NCI-H524 (cell line): ENCODE measurements around the gene PPM1G.
"Not testable (repeated sequence)": the region's sequence is repeated elsewhere in the genome, so short reads cannot be mapped to it uniquely, and the experiment has no call there.

ENCODE experiments used
- DNase-seq, 2 experiments: peaks; one replicate each; lab custom pipeline; 2025; lab: John Stamatoyannopoulos, UW

The PPM1G gene

DNA sequence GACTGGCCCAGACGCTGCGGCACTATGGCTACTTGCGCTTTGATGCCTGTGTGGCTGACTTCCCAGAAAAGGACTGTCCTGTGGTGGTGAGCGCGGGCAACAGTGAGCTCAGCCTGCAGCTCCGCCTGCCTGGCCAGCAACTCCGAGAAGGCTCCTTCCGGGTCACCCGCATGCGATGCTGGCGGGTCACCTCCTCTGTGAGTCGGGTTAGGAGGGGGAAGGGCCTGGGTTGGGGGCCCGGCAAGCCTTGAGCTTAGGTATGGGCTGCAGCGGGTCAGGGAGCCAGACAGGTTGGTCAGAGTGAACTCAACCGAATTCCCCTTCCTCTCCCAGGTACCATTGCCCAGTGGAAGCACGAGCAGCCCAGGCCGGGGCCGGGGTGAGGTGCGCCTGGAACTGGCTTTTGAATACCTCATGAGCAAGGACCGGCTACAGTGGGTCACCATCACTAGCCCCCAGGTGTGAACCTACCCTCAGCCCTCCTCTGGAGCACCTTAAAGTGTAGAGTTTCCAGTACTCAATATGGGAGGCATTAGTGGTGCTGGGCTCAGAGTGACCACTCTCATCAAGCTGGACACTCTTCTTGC is 33.8 kb downstream of the PPM1G start:
- DNase-seq = no peak

DNA sequence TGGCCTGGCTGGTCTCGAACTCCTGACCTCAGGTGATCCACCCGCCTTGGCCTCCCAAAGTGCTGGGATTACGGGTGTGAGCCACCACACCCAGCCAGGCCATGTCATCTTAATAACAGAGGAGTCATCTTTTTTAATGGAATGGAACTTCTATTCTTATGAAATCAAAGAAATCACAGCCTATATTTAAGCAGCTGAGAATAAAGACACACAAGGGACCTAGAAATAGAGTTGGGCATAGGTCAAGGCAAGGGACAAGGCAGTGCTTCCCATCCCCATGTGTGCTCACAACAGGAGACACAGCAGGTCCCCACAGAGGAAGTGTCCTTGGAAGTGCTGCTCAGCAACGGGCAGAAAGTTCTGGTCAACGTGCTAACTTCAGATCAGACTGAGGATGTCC is 35.8 kb downstream of the PPM1G start:
- no peak for DNase-seq

DNA sequence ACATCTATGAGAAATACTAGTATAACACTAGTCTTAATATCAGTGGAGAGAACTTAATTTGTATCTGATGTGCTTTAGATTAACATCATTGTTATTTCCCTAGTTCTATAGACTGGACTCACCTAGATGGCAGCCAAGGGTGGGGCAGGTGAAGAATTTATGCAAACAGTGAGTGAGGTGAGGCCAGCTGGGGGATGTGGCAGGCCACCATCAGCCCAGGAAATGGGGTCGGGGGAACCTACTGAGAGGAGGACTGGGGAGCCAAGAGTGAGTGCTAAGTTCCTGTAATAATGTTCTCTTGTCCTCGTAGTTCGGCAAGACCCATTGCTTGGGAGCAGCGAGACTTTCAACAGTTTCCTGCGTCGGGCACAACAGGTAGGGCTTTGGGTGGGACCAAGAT is 36.5 kb downstream of the PPM1G start:
- DNase-seq = no peak

DNA sequence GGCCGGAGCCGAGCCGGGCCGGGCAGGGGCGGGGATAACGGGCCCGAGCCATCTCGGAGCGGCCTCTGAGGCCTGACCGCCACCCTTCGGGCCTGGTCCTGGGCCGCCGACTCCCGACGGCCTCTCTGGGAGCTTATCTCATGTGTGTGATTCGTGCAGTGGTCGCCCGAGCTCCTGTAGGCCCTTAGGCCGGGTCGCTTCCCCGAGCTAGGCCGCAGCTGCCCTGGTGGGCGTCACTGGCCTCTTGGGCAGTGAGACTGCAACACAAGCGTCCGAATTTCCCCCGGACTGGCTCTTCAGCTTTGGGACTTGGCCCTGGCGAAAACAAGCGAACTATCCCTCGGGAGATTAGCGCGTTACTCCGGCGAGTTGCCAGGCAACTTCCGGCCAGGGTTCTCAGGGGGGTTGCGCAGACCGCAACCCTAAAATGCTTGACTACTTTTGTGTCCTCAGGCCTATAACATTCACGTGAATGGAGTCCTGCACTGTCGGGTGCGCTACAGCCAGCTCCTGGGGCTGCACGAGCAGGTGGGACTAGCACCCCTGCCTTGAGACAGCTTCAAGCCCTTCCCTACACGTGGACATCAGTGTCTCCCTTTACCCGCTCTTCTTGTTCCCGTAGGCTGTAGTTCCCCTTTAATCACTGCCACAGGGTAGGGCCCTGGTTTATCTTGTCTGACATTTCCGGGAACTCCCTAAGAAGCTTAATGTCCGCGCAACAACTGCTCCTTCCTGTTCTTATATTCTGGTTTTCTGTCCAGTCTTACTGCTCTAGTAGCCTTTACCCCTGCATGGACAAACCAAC is 38.4 kb downstream of the PPM1G start:
- DNase-seq = peak in 1 of 2 experiments; percentile 44

DNA sequence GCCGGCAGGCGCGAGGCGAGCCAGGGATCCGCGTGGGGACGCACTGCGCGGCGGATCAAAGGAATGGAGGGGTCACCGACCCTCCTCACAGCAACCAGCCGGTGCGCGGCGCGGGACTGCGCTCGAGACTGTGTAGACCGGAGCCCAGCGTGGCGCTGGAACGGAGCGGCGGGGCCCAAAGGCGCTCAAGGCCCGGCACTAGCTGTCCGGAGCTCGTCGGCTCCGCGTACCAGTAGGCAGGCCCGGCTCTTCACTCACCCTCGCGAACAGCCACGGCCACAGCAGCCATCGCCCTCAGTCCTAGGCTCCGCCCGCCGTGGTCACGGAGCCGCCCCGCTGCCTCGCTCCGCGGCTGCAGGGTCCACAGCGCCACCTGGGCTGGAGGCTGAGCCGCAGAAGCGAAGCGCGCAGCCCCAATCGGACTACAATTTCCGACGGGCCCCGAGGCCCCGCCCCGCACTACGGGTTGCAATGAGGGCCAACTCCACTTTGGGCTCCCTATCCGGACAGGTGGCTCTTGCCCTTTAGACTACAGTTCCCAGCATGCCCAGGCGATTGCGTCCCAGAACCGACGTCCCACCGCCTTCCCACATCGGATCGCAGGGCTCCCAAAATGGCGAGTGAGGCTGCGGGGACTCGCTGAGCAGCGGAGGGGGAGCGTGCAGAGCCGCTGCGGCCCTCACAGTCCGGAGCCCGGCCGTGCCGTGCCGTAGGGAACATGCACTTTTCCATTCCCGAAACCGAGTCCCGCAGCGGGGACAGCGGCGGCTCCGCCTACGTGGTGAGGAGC is 39.2 kb downstream of the PPM1G start, which contains the start of the genes EIF2B4 and SNX17:
Gene EIF2B4 (minus strand): TSS at position 313 of the 790 bp plus-strand sequence. CDS start 24 bp downstream, at position 289.
Gene SNX17 (plus strand): TSS at position 591 of the 790 bp plus-strand sequence. CDS start 128 bp downstream, at position 719.
- peak; percentile 97 to 99 for DNase-seq

DNA sequence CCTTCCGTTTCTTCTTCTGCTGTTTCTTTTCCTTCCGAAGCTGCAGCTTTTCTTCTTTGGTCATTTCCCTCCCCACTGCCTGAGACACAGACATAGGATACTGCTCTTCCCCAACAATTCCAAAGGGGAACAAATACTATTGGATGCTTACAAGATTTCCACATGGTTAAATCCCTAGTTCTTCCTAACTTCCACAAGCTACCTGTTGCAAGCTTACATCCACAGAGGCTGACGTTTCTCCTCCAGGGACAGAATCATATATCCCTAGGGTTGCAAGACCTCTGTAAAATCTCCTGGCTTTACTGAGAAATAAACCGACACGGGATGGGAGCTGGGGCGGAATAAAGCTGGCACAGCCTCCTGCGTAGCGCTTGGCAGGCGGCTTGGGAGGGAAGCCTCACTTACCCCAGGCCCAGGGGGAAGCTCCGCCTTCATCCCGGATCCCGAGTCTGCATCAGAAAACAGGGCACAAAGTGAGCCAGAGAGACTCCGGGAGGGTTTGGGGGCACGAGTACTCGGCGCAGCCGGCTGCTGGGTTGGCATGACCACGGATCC is 39.8 kb downstream of the PPM1G start:
- peak; percentile 40 to 64 for DNase-seq

DNA sequence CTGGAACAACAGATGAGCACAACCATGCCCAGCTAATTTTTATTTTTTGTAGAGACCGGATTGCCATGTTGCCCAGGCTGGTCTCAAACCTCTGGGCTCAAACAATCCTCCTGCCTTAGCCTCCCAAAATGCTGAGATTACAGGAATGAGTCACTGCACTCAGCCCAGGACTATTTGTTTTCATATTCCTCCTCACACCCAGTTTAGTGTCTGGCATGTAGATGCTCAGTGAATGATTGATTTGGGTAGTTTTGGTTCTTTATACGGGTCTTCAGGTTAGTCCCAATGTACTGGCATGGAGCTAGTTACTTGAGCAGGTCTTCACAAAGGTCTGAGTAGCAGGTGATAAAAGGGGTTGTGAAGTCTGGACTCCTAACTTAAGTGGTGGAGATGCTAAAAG is 45.5 kb downstream of the PPM1G start:
- no peak for DNase-seq

DNA sequence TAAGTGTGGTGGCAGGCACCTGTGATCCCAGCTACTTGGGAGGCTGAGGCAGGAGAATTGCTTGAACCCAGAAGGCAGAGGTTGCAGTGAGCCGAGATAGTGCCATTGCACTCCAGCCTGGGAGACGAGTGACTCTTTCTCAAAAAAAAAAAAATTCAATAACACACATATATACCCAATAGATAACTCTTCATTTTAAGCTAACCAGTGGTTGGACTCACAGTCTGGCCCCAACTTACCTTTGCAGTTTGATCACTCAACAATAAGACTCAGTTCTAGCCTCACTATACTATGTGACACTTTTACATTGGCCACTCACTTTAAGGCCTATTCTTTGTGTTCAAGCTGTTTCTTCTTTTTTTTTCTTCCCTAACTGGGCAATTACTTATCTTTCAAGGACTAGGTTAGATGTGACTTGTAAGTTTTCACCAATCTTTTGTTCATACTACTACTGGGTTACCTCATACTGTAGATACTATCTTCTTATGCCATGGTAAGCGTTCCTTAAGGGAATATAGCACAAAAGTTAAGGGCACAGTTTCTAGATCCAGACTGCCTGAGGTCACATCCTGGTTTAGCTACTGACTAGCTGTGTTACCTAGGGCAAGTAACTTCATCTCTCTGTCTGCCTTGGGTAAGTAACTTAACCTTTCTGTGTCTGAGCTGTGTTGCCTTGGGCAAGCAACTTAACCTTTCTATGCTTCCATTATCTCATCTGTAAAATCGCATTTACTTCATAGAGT is 46.5 kb downstream of the PPM1G start:
- no peak for DNase-seq

DNA sequence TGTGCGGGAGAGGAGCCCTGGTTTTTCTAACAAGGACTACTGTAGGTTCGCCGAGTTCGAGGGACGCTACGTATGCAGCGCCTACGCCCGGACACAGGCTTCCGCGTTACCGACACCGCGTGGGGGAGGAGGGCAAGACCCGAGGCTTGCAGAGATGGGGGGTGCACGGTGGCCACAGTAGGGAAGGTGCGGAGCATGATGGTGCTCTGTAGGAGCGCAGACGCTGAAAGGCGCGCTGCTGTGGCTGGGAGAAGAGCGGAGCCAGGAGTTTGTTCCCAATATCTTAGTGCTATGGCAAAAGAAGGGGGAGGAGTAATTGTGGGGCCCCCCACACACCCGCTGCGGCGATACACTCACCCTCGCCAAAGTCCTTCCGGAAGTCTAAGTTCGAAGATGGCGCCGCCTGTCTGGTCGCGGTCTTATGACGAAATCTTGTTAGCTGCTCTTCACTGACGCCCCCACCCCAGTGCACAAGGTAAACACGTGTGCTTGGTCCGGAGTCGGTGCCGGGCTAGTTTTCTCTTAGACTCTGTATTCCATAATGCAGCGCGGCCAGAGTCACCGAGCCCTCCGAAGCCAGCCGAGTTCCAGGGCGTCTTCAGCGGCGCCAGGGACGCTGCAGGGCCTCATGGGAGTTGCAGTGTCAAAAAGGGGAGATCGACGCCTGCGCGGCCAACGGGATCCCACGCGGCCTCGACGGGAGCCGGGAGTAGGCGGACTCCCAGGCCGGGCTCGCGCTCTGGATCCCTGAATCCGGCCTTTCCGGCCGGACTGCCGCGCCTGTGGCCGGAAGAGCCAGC is 52.8 kb downstream of the PPM1G start, which contains the start of gene GTF3C2:
Gene GTF3C2 (minus strand): TSS at position 383 of the 800 bp plus-strand sequence. CDS start 13,210 bp downstream, outside the sequence.
- peak; percentile 99 for DNase-seq

DNA sequence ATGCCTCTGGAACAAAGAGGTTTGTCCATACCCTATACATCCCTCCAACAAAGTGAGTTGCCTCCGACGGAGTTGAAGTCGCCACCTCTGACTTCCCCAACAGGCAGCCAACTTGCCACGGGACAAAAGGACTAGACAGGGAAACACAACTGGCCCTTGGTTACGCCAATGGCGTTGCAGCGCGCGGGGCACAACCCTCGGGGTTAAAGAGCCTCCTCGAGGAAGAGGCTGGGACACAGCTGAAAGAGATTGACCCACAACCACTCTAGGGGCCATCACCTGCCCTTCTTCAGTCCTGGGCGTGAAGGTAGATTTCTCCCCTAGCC is 53.4 kb downstream of the PPM1G start:
- peak; percentile 24 to 71 for DNase-seq

DNA sequence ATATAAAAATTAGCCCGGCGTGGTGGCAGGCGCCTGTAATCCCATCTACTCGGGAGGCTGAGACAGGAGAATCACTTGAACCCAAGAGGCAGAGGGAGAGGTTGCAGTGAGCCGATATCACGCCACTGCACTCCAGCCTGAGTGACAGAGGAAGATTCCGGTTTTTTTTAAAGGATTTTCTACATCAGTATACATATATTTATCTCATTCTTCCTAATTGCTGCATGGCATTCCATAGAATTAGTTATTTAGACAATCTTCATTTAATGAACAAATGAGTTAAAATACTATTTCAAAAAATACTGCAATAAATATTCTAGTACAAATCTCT is 54.8 kb downstream of the PPM1G start:
- no peak for DNase-seq

DNA sequence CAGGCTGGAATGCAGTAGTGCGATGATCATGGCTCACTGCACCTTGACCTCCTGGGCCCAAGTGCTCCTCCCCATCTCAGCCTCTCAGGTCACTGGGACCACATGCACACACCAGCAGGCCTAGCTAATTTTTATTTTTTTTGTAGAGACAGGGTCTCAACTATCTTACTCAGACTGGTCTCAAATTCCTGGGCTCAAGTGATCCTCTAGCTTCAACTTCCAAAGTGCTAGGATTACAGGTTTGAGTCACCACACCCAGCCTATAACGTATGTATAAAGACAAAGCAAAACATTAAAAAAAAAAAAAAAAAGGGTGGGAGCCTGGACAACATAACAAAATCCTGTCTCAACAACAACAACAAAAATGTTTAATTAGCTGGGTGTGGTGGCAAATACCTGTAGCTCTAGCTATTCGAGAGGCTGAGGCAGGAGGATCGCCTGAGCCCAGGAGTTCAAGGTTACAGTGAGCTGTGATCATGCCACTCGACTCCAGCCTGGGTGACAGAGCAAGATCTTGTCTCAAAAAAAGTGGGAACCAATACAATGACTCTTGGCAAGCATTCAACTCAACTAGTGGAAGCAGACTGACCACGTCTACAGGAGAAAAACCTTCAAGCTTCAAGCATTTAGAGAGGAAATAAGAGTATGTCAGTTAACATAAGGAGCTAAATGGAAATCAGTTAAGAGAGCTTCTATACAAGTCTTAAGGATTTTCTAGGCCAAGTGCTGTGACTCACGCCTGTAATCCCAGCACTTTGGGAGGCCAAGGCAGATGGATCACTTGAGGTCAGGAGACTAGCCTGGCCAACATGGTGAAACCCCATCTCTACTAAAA is 55.4 kb downstream of the PPM1G start:
- DNase-seq = peak in 1 of 2 experiments; percentile 36

DNA sequence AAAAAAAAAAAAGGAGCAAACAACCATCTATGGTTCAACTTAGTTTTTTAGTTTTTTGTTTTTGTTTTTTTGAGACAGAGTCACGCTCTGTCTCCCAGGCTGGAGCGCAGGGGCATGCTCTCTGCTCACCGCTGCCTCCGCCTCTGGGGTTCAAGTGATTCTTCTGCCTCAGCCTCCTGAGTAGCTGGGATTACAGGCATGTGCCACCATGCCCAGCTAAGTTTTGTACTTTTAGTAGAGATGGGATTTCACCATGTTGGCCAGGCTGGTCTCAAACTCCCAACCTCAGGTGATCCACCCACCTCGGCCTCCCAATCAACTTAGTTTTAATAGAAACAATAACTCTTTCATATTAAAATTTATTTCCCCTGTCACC is 56.0 kb downstream of the PPM1G start:
- DNase-seq = not testable (repeated sequence)

DNA sequence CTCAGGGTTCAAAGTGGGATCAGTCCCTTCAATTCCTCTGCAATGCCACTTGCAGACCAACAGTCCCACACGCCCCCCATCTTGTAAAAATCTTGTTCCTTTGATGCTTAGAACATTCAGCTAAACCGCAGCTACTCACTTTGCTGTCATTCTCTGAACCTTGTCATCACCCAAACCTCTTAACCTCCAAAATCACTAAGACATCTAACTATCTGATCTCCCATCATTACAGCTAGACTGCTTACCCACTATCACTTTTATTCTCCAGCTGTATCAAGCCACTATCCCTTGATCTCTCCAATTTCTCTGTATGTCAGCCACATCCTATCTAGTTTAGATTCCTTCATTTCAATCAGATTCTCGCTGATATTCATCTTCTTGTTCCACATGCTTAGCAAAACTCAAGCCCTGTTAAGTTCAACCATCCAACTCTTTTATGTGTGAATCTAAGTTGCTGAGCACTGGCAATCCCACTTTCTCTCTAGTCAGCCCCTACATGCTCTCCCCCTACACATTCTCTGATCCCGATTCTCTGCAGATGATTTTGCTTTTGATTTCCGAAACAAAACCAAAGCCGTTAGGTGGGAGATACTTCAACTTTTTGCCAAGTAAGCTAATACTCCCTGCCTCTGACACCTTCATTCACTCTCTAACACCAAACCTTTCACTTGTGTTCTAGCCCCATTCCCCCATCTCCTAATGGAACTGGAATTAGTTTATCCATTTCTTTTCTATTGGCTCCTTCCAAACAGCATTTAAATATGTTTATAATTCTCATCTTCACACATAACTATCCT is 57.4 kb downstream of the PPM1G start:
- DNase-seq = no peak

DNA sequence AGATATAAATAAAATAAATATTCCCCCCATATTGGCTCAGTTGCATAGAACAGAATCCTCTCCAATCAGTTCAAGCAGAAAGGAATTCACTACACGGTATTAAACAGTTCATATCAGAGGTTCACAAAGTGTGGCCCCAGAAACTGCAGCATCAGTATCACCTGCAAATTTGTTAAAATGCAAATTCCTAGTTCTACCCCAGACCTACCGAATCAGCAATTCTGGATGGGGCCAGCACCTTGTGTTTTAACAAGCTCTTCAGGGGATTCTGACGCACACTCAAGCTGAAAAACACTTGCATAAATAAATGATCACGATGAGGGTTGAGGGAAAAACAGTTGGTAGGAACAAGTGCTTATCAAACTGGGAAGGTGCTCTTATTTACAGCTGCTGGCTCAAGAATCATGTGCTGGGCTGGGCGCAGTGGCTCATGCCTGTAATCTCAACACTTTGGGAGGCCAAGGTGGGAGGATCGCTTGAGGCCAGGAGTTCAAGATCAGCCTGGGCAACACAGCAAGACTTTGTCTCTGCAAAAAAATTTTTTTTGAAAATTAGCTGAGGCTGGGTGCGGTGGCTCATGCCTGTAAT is 59.2 kb downstream of the PPM1G start:
- no peak for DNase-seq

DNA sequence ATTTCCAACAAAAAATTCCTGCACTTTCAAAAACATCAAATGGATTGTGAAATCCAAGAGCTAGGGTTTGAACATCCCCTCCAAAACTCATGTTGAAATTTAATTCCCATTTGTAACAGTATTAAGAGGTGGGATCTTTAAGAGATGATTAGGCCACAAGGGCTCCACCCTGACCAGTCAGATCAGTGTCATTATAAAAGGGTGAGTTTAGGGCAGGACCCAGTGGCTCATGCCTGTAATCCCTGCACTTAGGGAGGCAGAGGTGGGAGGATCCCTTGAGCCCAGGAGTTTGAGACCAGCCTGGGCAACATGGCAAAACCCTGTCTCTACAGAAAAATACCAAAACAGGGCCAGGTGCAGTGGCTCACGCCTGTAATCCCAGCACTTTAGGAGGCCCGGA is 61.8 kb downstream of the PPM1G start:
- DNase-seq = peak in 1 of 2 experiments; percentile 31

DNA sequence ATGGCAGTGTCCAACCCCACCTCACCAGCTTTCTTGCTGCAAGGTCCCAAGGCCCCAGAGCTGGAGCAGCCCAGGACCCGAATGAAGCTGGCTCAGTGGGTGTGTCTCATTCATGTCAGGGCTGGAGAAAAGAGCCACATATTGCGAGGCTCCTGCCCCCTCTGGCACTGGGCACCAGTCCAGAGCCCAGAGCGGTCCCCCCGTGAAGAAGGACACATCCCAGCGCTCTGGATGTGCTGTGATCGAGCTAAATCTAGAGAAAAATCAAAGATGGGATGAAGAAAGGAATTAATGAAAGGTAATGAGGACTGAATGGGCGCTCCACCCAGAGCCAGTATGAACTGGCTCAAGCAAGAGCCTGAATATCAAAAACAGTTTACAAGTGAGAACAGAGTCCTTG is 73.2 kb downstream of the PPM1G start:
- DNase-seq = no peak

DNA sequence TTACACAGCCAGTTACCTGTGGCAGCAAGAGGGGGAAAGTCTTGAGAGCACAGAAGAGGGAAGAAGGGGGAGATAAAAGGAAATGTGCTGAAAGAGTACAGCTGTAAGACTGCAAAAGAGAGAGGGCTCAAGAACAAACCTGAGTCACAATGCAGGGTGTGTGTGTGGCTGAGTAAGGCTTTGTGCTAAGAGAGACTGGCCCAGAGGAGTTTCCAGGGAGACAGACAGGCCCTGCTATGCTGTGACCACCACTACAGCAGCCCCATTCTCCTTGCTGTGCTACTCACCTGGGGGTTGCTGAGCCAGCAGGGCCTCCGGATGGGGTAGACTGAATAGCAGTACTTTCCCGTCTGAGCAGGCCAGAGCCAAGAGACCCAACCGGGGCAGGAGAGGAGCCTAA is 74.1 kb downstream of the PPM1G start:
- DNase-seq = no peak
